Hindlimb muscle (tissue), 1 donor: ENCODE results near the gene BRPF1. TPM values are rescaled to one million over a fixed set of nuclear protein-coding genes. Genes with fewer than 3 reads are reported as not detected.
A peak's percentile ranks its signal among the peaks of the same experiment; 100 is the strongest.

Experiments
- DNase-seq: peaks from one replicate; pipeline ENCODE4 v3.0.0-alpha.2; 2013
- polyA plus RNA-seq: library from polyadenylated mRNA; unstranded; fragments of 120-200 nt; gene quantifications from one replicate; pipeline ENCODE4 v1.2.1, GENCODE V29; 2013; ENCODE audit not compliant: insufficient read length

BRPF1 gene
- polyA plus RNA-seq, result 13.3 TPM

- DNase-seq, result peak; percentile 100
These were observed at the start of gene BRPF1 for GRCh38 chr3:9731206-9732079. Gene BRPF1 (plus strand): TSS chr3:9731735. CDS start chr3:9734141, 2,406 bp downstream.

- DNase-seq, result no peak
These were observed 49.4 kb upstream of the BRPF1 start for GRCh38 chr3:9682096-9682495.

GRCh38 chr3:9683426-9683825 is 48.1 kb upstream of the BRPF1 start:
- no peak for DNase-seq

GRCh38 chr3:9685216-9686049 is 46.1 kb upstream of the BRPF1 start:
- no peak for DNase-seq

GRCh38 chr3:9686050-9686550 is 45.4 kb upstream of the BRPF1 start:
- DNase-seq, result no peak

- DNase-seq, result no peak
These were observed 44.8 kb upstream of the BRPF1 start for GRCh38 chr3:9686703-9687102.

GRCh38 chr3:9687514-9687913 is 44.0 kb upstream of the BRPF1 start:
- no peak for DNase-seq

GRCh38 chr3:9688961-9689360 is 42.6 kb upstream of the BRPF1 start:
- no peak for DNase-seq

- DNase-seq, result no peak
These were observed 41.8 kb upstream of the BRPF1 start for GRCh38 chr3:9689757-9690156.

- DNase-seq, result no peak
These were observed 40.8 kb upstream of the BRPF1 start for GRCh38 chr3:9690451-9691450.

- no peak for DNase-seq
These were observed 39.9 kb upstream of the BRPF1 start for GRCh38 chr3:9691636-9692035.

GRCh38 chr3:9692416-9692815 is 39.1 kb upstream of the BRPF1 start:
- no peak for DNase-seq

- DNase-seq, result peak; percentile 15
These were observed 36.2 kb upstream of the BRPF1 start for GRCh38 chr3:9695345-9695744.

GRCh38 chr3:9695746-9696145 is 35.8 kb upstream of the BRPF1 start:
- no peak for DNase-seq

GRCh38 chr3:9696480-9697220 is 34.9 kb upstream of the BRPF1 start:
- DNase-seq, result no peak

GRCh38 chr3:9697892-9698291 is 33.6 kb upstream of the BRPF1 start:
- no peak for DNase-seq

GRCh38 chr3:9698293-9698692 is 33.2 kb upstream of the BRPF1 start:
- no peak for DNase-seq

GRCh38 chr3:9700536-9700935 is 31.0 kb upstream of the BRPF1 start:
- no peak for DNase-seq

- DNase-seq, result no peak
These were observed 30.5 kb upstream of the BRPF1 start for GRCh38 chr3:9701006-9701405.

GRCh38 chr3:9701711-9702110 is 29.8 kb upstream of the BRPF1 start:
- no peak for DNase-seq

GRCh38 chr3:9703240-9703639 is 28.3 kb upstream of the BRPF1 start:
- no peak for DNase-seq
